HepG2 (cell line): ENCODE data around the gene ATRNL1. TPM values are rescaled to one million over a fixed set of nuclear protein-coding genes. Genes with fewer than 3 reads are reported as not detected.

Source experiments
- AGO2 ChIP-seq: fragments of 200-400 bp; formaldehyde crosslinking; optimal IDR thresholded peaks from 2 replicates; pipeline ENCODE3; 2017; ENCODE audit warnings: mild to moderate bottlenecking, low read depth, low read length, moderate library complexity
- AKNA ChIP-seq: sonication (generic); formaldehyde crosslinking; IDR thresholded peaks from 2 replicates; pipeline ENCODE4 v1.4.0; 2020; ENCODE audit warnings: missing genetic modification reagents, borderline replicate concordance
- ARHGAP35 ChIP-seq: sonication (generic); formaldehyde crosslinking; IDR thresholded peaks from 2 replicates; pipeline ENCODE4 v1.9.0; 2022; ENCODE audit warnings: mild to moderate bottlenecking, inconsistent platforms, moderate library complexity, missing genetic modification reagents, borderline replicate concordance
- ARNTL ChIP-seq: sonication (generic); formaldehyde crosslinking; IDR thresholded peaks from 2 replicates; pipeline ENCODE4 v1.4.0; 2020; ENCODE audit warnings: mild to moderate bottlenecking, missing genetic modification reagents
- CREM ChIP-seq, 2 experiments: sonication (generic) in 1 of 2; formaldehyde crosslinking in 1 of 2; IDR thresholded peaks; 2 replicates each; pipeline versions ENCODE4 v1.4.0 to v1.6.1; 2016 to 2020; ENCODE audit warnings: antibody characterized with exemption in 1 of 2, mild to moderate bottlenecking in 1 of 2, missing genetic modification reagents in 1 of 2
- FOXA3 ChIP-seq: IDR thresholded peaks from 2 replicates; pipeline ENCODE4 v1.6.1; 2016; ENCODE audit warnings: missing genetic modification reagents, missing compliant biosample characterization
- JUND ChIP-seq: sonication (generic); formaldehyde crosslinking; IDR thresholded peaks from 2 replicates; pipeline ENCODE4 v1.8.0; 2022; ENCODE audit warnings: mild to moderate bottlenecking, missing genetic modification reagents
- KDM6A ChIP-seq: IDR thresholded peaks from 2 replicates; pipeline ENCODE4 v1.6.1; 2016; ENCODE audit warnings: low read depth
- LRRFIP1 ChIP-seq: sonication (generic); formaldehyde crosslinking; conservative IDR thresholded peaks from 2 replicates; pipeline ENCODE4 v1.4.0; 2020; ENCODE audit warnings: missing genetic modification reagents
- NPAS2 ChIP-seq: sonication (generic); formaldehyde crosslinking; IDR thresholded peaks from 2 replicates; pipeline ENCODE4 v1.8.0; 2022; ENCODE audit warnings: mild to moderate bottlenecking, missing genetic modification reagents, borderline replicate concordance
- RBAK ChIP-seq: sonication (generic); formaldehyde crosslinking; IDR thresholded peaks from 2 replicates; pipeline ENCODE4 v1.5.1; 2020; ENCODE audit warnings: mild to moderate bottlenecking, missing genetic modification reagents
- SYNCRIP ChIP-seq: fragments of 200-400 bp; formaldehyde crosslinking; IDR thresholded peaks from 2 replicates; pipeline ENCODE4 v1.6.1; 2018; ENCODE audit warnings: mild to moderate bottlenecking, low read depth, low read length; ENCODE audit not compliant: insufficient read depth
- THAP11 ChIP-seq: IDR thresholded peaks from 2 replicates; pipeline ENCODE4 v1.6.1; 2016; ENCODE audit warnings: missing biosample characterization, missing genetic modification reagents
- ZBTB10 ChIP-seq: sonication (generic); formaldehyde crosslinking; IDR thresholded peaks from 2 replicates; pipeline ENCODE4 v1.4.0; 2020; ENCODE audit warnings: missing genetic modification reagents, borderline replicate concordance
- ZFP41 ChIP-seq: sonication (generic); formaldehyde crosslinking; IDR thresholded peaks from 2 replicates; pipeline ENCODE4 v1.4.0; 2020; ENCODE audit warnings: mild to moderate bottlenecking, missing genetic modification reagents, borderline replicate concordance
- ZNF274 ChIP-seq: sonication (generic); formaldehyde crosslinking; IDR thresholded peaks from 2 replicates; pipeline ENCODE4 v1.5.1; 2020; ENCODE audit warnings: mild to moderate bottlenecking, missing genetic modification reagents
- ZNF44 ChIP-seq: sonication (generic); formaldehyde crosslinking; IDR thresholded peaks from 2 replicates; pipeline ENCODE4 v1.5.1; 2020; ENCODE audit warnings: mild to moderate bottlenecking, missing genetic modification reagents
- ZNF598 ChIP-seq: sonication (generic); formaldehyde crosslinking; IDR thresholded peaks from 2 replicates; pipeline ENCODE4 v1.5.1; 2020; ENCODE audit warnings: mild to moderate bottlenecking, missing genetic modification reagents, borderline replicate concordance
- ZNF616 ChIP-seq: sonication (generic); formaldehyde crosslinking; IDR thresholded peaks from 2 replicates; pipeline ENCODE4 v1.5.0; 2020; ENCODE audit warnings: low read depth, mild to moderate bottlenecking, missing genetic modification reagents
- ZZZ3 ChIP-seq: sonication (generic); formaldehyde crosslinking; IDR thresholded peaks from 2 replicates; pipeline ENCODE4 v1.4.0; 2020; ENCODE audit warnings: missing genetic modification reagents, mild to moderate bottlenecking, borderline replicate concordance
- polyA plus RNA-seq, 8 experiments: library from polyadenylated mRNA; depleted of rRNA in 3 of 8; stranded (reverse) in 7 of 8; unstranded in 1 of 8; fragments of >200 nt; fragmentation: Illumina TruSeq in 4 of 8; extraction: Trizol in 4 of 8; gene quantifications; 2 replicates each; pipeline versions ENCODE4 v1.2.1 to v1.2.3, GENCODE V29; 2011 to 2016; ENCODE audit warnings: low read depth in 4 of 8, missing spikeins in 1 of 8, mixed read lengths in 1 of 8; ENCODE audit not compliant: insufficient read depth in 1 of 8
- total RNA-seq, 5 experiments: library from RNA; depleted of rRNA; stranded (reverse); fragments of >200 nt; fragmentation: Illumina TruSeq; extraction: Trizol; gene quantifications; 2 replicates each; pipeline ENCODE4 v1.2.3, GENCODE V29; 2016; ENCODE audit warnings: low read depth in 1 of 5

ATRNL1 gene
- total and polyA plus RNA-seq, 2 of the 13 experiments (the other 11 are each of a cell fraction or from before 2014, with no cell fraction given): 0.04 TPM; not detected in 1

GRCh38 chr10:115653473-115653872 is 560.3 kb downstream of the ATRNL1 start (continued):
- TF ChIP-seq ARNTL (CRISPR knock-in tag) (no peak), ZNF44 (CRISPR knock-in tag) (no peak), ZNF616 (CRISPR knock-in tag) (no peak), AGO2 (no peak), ZBTB10 (CRISPR knock-in tag) (no peak), THAP11 (CRISPR knock-in tag) (no peak), LRRFIP1 (CRISPR knock-in tag) (no peak), RBAK (CRISPR knock-in tag) (no peak), ARHGAP35 (CRISPR knock-in tag) (no peak), ZFP41 (CRISPR knock-in tag) (no peak), ZZZ3 (CRISPR knock-in tag) (no peak), AKNA (CRISPR knock-in tag) (no peak), ZNF598 (no peak), SYNCRIP (no peak), NPAS2 (CRISPR knock-in tag) (no peak), KDM6A (CRISPR knock-in tag) (0 out of 2 replicates have a peak, but pooled peaks have one; percentile 28), FOXA3 (CRISPR knock-in tag) (peak; percentile 44; the same call in 1 of the 2 replicates), JUND (no peak), CREM (IDR thresholded peaks at IDR 0.05) (no peak), CREM (CRISPR knock-in tag; IDR thresholded peaks at IDR 0.05) (no peak), ZNF274 (CRISPR knock-in tag) (no peak)
